B cell (primary cell): ENCODE data around the gene FHL1. TPM values are rescaled to one million over a fixed set of nuclear protein-coding genes. Genes with fewer than 3 reads are reported as not detected.

ENCODE experiments used
- ATAC-seq: fragments of 200-7000 bp; cut with Tn5 transposase; one replicate; pipeline ENCODE4 v1.10.0; 2021; ENCODE audit warnings: low read depth, mild to moderate bottlenecking, moderate number of reproducible peaks, moderate library complexity
- CTCF ChIA-PET: fragments of 350-600 bp; sonication (Branson Sonifier 250); formaldehyde crosslinking; loops from one replicate; lab custom pipeline; 2021; ENCODE audit warnings: antibody characterized with exemption, inconsistent platforms; lab: Charles Lee
- POLR2A ChIA-PET: fragments of 350-600 bp; sonication (Branson Sonifier 250); formaldehyde crosslinking; loops from one replicate; lab custom pipeline; 2021; ENCODE audit warnings: antibody characterized with exemption; lab: Charles Lee
- DNase-seq: peaks from one replicate; pipeline ENCODE4 v3.0.0; 2013
- H2AFZ ChIP-seq: 2 replicates; pipeline ENCODE4 v1.6.1; 2012; ENCODE audit warnings: mild to moderate bottlenecking, low read depth, low read length; ENCODE audit not compliant: insufficient read depth, poor library complexity, severe bottlenecking
- H3K27ac ChIP-seq, 2 donors: 1 replicate in 1 of 2; 2 replicates in 1 of 2; pipeline ENCODE4 v1.5.1; 2012 to 2013; ENCODE audit warnings: low read length in 2 of 2, mild to moderate bottlenecking in 2 of 2, moderate library complexity in 1 of 2
- H3K27me3 ChIP-seq, 4 experiments: fragments of 200-600 bp in 1 of 4; sonication (generic) in 1 of 4; replicated peaks in 1 of 4; 1 replicate in 2 of 4; 2 replicates in 2 of 4; pipeline versions ENCODE4 v1.6.1 to v1.7.0; 2013 to 2016; ENCODE audit warnings: low read length in 3 of 4, mild to moderate bottlenecking in 2 of 4, mixed read lengths in 1 of 4, moderate library complexity in 1 of 4; ENCODE audit not compliant: insufficient read depth in 4 of 4, control insufficient read depth in 3 of 4; ENCODE audit errors: control extremely low read depth in 1 of 4
- H3K36me3 ChIP-seq, 2 experiments: replicated peaks in 1 of 2; 1 replicate in 1 of 2; 2 replicates in 1 of 2; pipeline versions ENCODE4 v1.6.1 to v1.7.1; 2013; ENCODE audit warnings: low read length in 1 of 2; ENCODE audit not compliant: insufficient read depth in 2 of 2, control insufficient read depth in 1 of 2; ENCODE audit errors: control extremely low read depth in 1 of 2, extremely low read depth in 1 of 2
- H3K4me1 ChIP-seq, 2 donors: fragments of 200-600 bp in 1 of 2; sonication (generic) in 1 of 2; 1 replicate in 1 of 2; 2 replicates in 1 of 2; pipeline versions ENCODE4 v1.5.1 to v1.6.1; 2013 to 2017; ENCODE audit warnings: low read length in 2 of 2; ENCODE audit not compliant: control insufficient read depth in 2 of 2, insufficient read depth in 2 of 2
- H3K4me2 ChIP-seq: replicated peaks from 2 replicates; pipeline ENCODE3; 2012; ENCODE audit warnings: mild to moderate bottlenecking, low read depth, low read length; ENCODE audit not compliant: poor library complexity, severe bottlenecking
- H3K4me3 ChIP-seq, 5 experiments: fragments of 200-600 bp in 1 of 5; sonication (generic) in 1 of 5; 1 replicate in 3 of 5; 2 replicates in 2 of 5; pipeline versions ENCODE4 v1.5.1 to v1.7.0; 2011 to 2016; ENCODE audit warnings: low read length in 4 of 5, mild to moderate bottlenecking in 4 of 5, low read depth in 2 of 5, control low read depth in 1 of 5, moderate library complexity in 1 of 5; ENCODE audit not compliant: insufficient read depth in 1 of 5; ENCODE audit errors: control extremely low read depth in 1 of 5, extremely low read depth in 1 of 5
- H3K79me2 ChIP-seq: fragments of 200-600 bp; sonication (generic); one replicate; pipeline ENCODE4 v1.6.0; 2016; ENCODE audit warnings: low read length; ENCODE audit not compliant: control insufficient read depth, insufficient read depth
- H3K9ac ChIP-seq: fragments of 200-600 bp; sonication (generic); 2 replicates; pipeline ENCODE4 v1.6.1; 2017; ENCODE audit warnings: mild to moderate bottlenecking, low read length, moderate library complexity
- H3K9me3 ChIP-seq, 3 donors: one replicate each; pipeline versions ENCODE4 v1.6.1 to v1.7.1; 2013; ENCODE audit warnings: low read length in 2 of 3; ENCODE audit not compliant: control insufficient read depth in 2 of 3, insufficient read depth in 1 of 3; ENCODE audit errors: control extremely low read depth in 1 of 3
- H4K20me1 ChIP-seq: 2 replicates; pipeline ENCODE4 v1.6.0; 2012; ENCODE audit warnings: mild to moderate bottlenecking, low read length; ENCODE audit not compliant: insufficient read depth, control insufficient read depth, poor library complexity, severe bottlenecking
- H3K27ac Mint-ChIP-seq: one replicate; pipeline ENCODE4 v1.8.0; 2021; ENCODE audit warnings: mixed read lengths
- H3K27me3 Mint-ChIP-seq: one replicate; pipeline ENCODE4 v1.8.0; 2021; ENCODE audit warnings: mixed read lengths
- H3K4me1 Mint-ChIP-seq: one replicate; pipeline ENCODE4 v1.8.0; 2021; ENCODE audit warnings: mixed read lengths
- H3K4me3 Mint-ChIP-seq: one replicate; pipeline ENCODE4 v1.8.0; 2021; ENCODE audit warnings: mixed read lengths
- H3K9me3 Mint-ChIP-seq: one replicate; pipeline ENCODE4 v1.8.0; 2022; ENCODE audit warnings: mixed read lengths; ENCODE audit not compliant: insufficient read depth
- CTCF ChIP-seq: fragments of 200-600 bp; IDR thresholded peaks from one replicate; pipeline ENCODE4 v1.8.0; 2022; ENCODE audit warnings: antibody characterized with exemption, mild to moderate bottlenecking
- EZH2 ChIP-seq: IDR thresholded peaks from 2 replicates; pipeline ENCODE4 v1.6.1; 2012; ENCODE audit warnings: borderline replicate concordance, low read depth, mild to moderate bottlenecking, moderate library complexity, low read length; ENCODE audit not compliant: insufficient read depth, poor library complexity, severe bottlenecking
- WGBS: methylation state at CpG from one replicate; pipeline ENCODE4 v1.1.5; 2013; ENCODE audit warnings: missing lambda C conversion rate; ENCODE audit not compliant: insufficient coverage; 5-methylcytosine and 5-hydroxymethylcytosine counted together
- intact Hi-C: fragments of 100-400 bp; cut with micrococcal nuclease; formaldehyde crosslinking; loops from one replicate; pipeline ENCODE4 v1.10.0; 2022
- polyA plus RNA-seq: library from polyadenylated mRNA; depleted of rRNA; stranded (reverse); fragments of >200 nt; gene quantifications from 2 replicates; pipeline ENCODE4 v1.2.3, GENCODE V29; 2012
- total RNA-seq, 2 donors: library from RNA; stranded (reverse); fragments of 120-200 nt in 1 of 2; gene quantifications; 1 replicate in 1 of 2; 2 replicates in 1 of 2; pipeline versions ENCODE4 v1.2.3 to v1.2.4, GENCODE V29; 2013 to 2022

The FHL1 gene
- total and polyA plus RNA-seq, 2 donors (not counting 1 experiment from before 2014, with no cell fraction given): 6.7 to 8.0 TPM

GRCh38 chrX:136130931-136131833 is 16.2 kb upstream of the FHL1 start:
- Histone ChIP-seq H3K36me3 (no peaks in the 10 kb centered on the region), H2AFZ (no peak overlapping the region), H3K9me3 (no peaks in the 10 kb centered on the region), H3K79me2 (no peaks in the 10 kb centered on the region), H3K4me3 (no peak overlapping the region), H3K4me2 (no peak overlapping the region), H3K9ac (no peak overlapping the region), H3K27ac (no peak overlapping the region), H3K4me1 (no peaks in the 10 kb centered on the region), H3K27me3 (no peaks in the 10 kb centered on the region), H4K20me1 (no peaks in the 10 kb centered on the region)
- DNase-seq: no peak
- ChIA-PET CTCF (no interaction called here), POLR2A (no interaction called here)
- Mint-ChIP-seq H3K4me3 (no peak overlapping the region), H3K27me3 (no peaks in the 10 kb centered on the region), H3K4me1 (no peaks in the 10 kb centered on the region), H3K9me3 (no peaks in the 10 kb centered on the region), H3K27ac (no peak overlapping the region)
- WGBS: no CpG with 5 or more reads among the region's 6 CpGs
- intact Hi-C loops: no loop called here
- TF ChIP-seq EZH2 (no peak), CTCF (no peak)
- ATAC-seq: no peak

- peaks cover 2 to 5% of the 10 kb centered on the region in 2 donors for H3K4me1 ChIP-seq
- no peak overlapping the region for H3K4me2 ChIP-seq
- intact Hi-C loops: no loop called here
- no peak overlapping the region for H2AFZ ChIP-seq
- POLR2A ChIA-PET: no interaction called here
- TF ChIP-seq CTCF: no peak
- TF ChIP-seq EZH2: no peak
- H3K4me3 ChIP-seq: no peak overlapping the region
- no peak overlapping the region for H3K4me3 Mint-ChIP-seq
- no peaks in the 10 kb centered on the region for H3K79me2 ChIP-seq
- no peaks in the 10 kb centered on the region for H3K9me3 Mint-ChIP-seq
- H4K20me1 ChIP-seq: no peaks in the 10 kb centered on the region
- ATAC-seq (no peak), DNase-seq (no peak)
- H3K27ac Mint-ChIP-seq: no peak overlapping the region
- H3K27ac ChIP-seq: no peak overlapping the region
- H3K27me3 Mint-ChIP-seq: no peaks in the 10 kb centered on the region
- no CpG with 5 or more reads among the region's 4 CpGs for WGBS
- no peaks in the 10 kb centered on the region for H3K27me3 ChIP-seq
- H3K4me1 Mint-ChIP-seq: peaks cover 8% of the 10 kb centered on the region
- H3K36me3 ChIP-seq: no peaks in the 10 kb centered on the region
- H3K9me3 ChIP-seq: no peaks in the 10 kb centered on the region
- H3K9ac ChIP-seq: no peak overlapping the region
- CTCF ChIA-PET: no interaction called here
Observed at GRCh38 chrX:136138939-136139338, 8.4 kb upstream of the FHL1 start.
